Vagina (tissue), 2 donors: Measurements from ENCODE around the gene GPATCH3.
A peak's percentile ranks its signal among the peaks of the same experiment; 100 is the strongest.

Experiments
- POLR2A ChIP-seq, 2 donors: fragments of 450-650 bp; IDR thresholded peaks; one replicate each; pipeline ENCODE4 v1.6.1; 2017; ENCODE audit warnings: antibody characterized with exemption in 2 of 2, mild to moderate bottlenecking in 2 of 2, moderate library complexity in 2 of 2
- POLR2AphosphoS5 ChIP-seq, 2 donors: sonication (generic); formaldehyde crosslinking; IDR thresholded peaks; one replicate each; pipeline ENCODE4 v1.9.0; 2017; ENCODE audit warnings: antibody characterized with exemption in 2 of 2, mild to moderate bottlenecking in 2 of 2, low read depth in 1 of 2; ENCODE audit not compliant: insufficient read depth in 1 of 2
- TF ChIP-seq, protein P1 (sequence below), 3 experiments: fragments of 450-650 bp in 2 of 3; fragments of 200-600 bp in 1 of 3; sonication (generic) in 1 of 3; IDR thresholded peaks; one replicate each; pipeline ENCODE4 v1.5.1; 2017 to 2019; ENCODE audit warnings: antibody characterized with exemption in 3 of 3, mild to moderate bottlenecking in 2 of 3, moderate library complexity in 2 of 3

DNA sequence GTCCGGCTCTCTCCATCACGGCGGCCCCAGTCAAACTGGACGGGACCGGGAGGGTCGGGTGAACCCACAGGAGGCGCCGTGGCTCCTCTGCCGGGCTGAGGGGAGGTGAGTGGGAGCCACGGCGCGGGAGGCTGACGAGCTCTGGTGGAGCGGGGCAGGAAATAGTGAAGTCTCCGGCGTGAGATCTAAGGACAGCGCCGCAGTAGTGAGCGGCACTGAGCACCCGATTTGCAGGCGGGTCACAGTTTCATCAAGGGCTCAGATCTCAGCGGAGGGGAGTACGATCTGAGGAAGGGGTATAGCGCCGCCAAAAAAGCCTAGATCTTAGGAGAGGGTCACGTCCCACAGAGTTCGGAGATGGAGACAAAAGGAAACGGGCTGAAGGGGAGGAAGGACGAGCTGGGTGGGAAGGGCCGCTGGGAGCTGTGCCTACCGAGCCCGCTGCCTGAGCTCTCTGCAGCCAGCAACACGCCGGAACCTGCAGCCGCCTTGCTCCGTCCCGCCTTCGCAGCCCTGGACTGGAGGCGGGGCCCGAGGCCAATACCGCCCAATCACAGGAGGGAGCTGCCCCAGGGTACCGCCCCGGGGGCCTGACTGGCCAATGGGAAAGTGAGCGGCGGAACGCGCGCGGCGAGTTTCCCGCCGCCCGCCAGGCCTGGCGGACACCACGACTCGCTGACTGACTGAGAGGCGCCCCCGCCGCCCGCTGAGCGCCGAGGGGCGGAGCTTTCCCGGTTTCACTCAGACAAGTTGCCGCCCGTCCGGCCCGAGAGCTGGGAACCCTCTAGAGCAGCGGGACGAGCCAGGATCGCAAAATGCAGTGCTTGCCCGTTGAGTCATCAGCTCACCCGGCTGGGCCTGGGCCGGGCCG is 35.4 kb downstream of the GPATCH3 start:
- TF ChIP-seq, protein P1, sequence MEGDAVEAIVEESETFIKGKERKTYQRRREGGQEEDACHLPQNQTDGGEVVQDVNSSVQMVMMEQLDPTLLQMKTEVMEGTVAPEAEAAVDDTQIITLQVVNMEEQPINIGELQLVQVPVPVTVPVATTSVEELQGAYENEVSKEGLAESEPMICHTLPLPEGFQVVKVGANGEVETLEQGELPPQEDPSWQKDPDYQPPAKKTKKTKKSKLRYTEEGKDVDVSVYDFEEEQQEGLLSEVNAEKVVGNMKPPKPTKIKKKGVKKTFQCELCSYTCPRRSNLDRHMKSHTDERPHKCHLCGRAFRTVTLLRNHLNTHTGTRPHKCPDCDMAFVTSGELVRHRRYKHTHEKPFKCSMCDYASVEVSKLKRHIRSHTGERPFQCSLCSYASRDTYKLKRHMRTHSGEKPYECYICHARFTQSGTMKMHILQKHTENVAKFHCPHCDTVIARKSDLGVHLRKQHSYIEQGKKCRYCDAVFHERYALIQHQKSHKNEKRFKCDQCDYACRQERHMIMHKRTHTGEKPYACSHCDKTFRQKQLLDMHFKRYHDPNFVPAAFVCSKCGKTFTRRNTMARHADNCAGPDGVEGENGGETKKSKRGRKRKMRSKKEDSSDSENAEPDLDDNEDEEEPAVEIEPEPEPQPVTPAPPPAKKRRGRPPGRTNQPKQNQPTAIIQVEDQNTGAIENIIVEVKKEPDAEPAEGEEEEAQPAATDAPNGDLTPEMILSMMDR (IDR thresholded peaks at IDR 0.05) = no peak
- TF ChIP-seq POLR2A (IDR thresholded peaks at IDR 0.05) (peak in 1 of 2 donors; percentile 55), POLR2AphosphoS5 (IDR thresholded peaks at IDR 0.05; ENCODE audit: insufficient read depth in 1 of 2, low read depth in 1 of 2) (peak; percentile 87 to 90)
